Activated naive CD4-positive, alpha-beta T cell treated with Interleukin-2 at 50 U/mL for 16 hours (primary cell): ENCODE results near the gene AMPD3.

Source experiments
- DNase-seq: peaks from one replicate; pipeline ENCODE4 v3.0.0-alpha.2; 2020

AMPD3 gene

DNA sequence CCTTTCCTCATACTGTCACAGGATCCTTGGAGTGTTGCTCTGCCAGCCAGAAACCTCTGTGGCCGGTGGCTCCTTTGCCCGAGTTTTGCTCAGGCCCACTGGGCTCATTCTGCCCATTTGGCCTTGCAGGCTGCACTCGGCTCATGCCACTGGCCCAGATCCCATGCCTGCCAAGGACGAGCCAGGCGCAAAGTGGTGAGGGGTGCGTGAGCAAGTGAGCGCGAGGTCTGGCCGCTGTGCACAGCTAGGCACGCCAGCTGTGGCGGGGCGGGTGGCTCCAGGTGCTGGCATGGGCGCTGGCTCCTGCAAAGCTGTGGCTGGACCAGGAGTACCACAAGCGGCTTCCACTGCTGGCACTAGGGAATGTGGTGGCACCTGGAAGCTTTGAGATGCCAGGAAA lies 88.7 kb downstream of the AMPD3 start:
- no peak for DNase-seq

DNA sequence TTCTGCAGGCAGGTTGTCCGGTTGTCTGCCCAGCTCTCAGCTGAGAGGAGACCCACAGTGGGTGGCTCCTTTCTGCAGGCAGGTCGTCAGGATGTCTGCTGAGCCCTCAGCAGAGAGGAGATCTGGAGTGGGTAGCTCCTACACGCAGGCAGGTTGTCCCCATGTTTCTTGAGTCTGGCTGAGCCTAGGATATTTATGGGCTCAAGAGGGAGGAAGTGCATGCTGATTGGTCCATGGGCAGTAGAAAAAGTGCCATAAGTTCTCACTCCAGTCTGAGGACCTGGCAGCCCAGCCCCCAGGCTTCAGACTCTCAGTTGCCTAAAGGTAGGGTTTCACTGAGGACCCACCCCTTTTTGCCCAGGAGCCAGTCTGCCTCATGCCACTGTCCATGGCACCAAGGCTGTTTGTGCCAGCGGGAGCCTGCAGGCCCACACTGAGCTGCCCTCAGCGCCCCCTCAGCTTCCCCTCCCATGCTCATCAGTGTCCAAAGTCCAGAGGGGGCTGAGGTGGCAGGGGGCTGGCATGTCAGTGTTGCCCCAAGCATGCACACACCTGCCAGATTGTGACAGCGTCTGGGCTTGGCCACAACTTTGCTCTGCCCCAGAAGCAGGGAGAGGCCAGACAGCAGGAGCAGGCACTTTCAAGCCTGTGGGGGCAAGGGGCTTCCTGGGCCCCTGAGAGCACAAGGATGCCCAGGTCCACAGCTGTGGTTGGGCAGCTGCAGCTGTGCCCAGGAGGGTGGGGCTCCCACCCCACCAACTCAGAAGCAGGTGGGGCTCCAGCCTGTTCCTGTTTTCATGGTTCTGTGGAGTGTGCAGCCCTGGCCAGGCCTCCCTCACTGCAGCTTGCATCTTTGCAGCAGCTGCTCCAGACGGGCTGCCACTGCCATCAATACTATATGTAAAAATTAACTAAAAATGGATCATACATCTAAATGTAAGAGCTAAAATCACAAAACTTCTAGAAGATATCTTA lies 89.7 kb downstream of the AMPD3 start:
- DNase-seq, result no peak

GRCh38 chr11:10550503-10551289 lies 95.6 kb downstream of the AMPD3 start:
- DNase-seq, result no peak

GRCh38 chr11:10551290-10551592 lies 96.2 kb downstream of the AMPD3 start:
- no peak for DNase-seq

DNA sequence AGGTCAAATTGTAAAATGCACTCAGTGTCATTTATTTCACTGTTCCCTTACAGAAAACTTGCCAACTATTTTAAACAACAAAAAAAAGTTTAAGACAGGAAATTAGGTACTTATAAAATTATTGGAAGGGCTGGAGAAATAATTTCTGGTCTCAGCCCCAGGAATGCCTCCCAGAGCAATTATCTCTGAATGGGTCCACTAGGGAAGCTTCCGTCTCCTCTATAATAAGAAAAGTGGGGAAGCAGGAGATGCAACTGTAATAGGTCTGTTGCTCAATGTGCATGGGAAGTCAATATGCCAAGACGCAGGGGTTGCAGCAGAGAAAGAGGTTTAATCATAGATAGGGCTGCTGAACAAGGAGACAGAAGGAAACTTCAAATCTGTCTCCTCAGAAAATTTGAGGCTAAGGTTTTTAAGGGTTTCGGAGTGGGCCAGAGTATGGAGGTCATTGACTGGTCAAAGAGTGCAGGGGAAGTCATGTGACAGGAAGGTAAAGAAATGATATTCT lies 96.8 kb downstream of the AMPD3 start:
- no peak for DNase-seq

GRCh38 chr11:10556590-10556989 lies 101.5 kb downstream of the AMPD3 start:
- DNase-seq, result no peak
